ENCODE data around the gene PKD1L1.

DNA sequence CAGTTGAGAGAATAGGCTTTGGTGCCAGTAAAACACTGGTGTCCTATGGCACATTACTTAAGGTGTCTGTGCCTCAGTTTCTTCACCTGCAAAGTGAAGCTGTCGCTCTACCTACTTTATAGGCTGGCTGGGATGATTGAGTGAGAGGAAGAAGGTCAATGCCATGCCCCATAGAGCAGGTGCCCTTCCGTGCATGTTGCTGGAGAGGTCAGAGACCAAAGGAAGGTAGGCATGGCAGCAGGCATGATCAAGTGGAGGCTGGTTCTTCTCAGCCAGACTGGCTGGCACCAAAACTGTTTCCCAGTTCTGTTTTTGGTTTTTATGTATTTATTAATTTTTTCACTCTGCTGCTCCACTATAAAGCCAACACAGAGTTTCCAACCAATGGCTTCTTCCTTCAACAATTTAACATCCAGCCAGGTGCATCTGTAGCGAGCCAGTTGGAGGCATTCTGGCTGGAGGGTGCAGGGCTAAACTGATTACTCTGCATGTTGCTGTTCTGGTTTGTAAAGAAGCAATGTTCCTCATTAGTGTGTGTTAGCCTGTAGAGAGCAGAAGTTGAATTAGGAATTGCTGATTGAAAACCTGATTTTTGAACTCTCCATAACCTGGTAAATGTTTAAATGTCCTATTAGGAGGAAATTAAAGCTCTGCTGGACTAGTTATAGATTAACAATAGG is 222.1 kb downstream of the PKD1L1 start:
- TF ChIP-seq, protein P1, sequence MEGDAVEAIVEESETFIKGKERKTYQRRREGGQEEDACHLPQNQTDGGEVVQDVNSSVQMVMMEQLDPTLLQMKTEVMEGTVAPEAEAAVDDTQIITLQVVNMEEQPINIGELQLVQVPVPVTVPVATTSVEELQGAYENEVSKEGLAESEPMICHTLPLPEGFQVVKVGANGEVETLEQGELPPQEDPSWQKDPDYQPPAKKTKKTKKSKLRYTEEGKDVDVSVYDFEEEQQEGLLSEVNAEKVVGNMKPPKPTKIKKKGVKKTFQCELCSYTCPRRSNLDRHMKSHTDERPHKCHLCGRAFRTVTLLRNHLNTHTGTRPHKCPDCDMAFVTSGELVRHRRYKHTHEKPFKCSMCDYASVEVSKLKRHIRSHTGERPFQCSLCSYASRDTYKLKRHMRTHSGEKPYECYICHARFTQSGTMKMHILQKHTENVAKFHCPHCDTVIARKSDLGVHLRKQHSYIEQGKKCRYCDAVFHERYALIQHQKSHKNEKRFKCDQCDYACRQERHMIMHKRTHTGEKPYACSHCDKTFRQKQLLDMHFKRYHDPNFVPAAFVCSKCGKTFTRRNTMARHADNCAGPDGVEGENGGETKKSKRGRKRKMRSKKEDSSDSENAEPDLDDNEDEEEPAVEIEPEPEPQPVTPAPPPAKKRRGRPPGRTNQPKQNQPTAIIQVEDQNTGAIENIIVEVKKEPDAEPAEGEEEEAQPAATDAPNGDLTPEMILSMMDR (IDR thresholded peaks at IDR 0.05): no peak
- TF ChIP-seq ZFX (IDR thresholded peaks at IDR 0.05; ENCODE audit: borderline replicate concordance): no peak

All from 22Rv1 (cell line).